Astrocyte (in vitro differentiated cells and primary cell): ENCODE results near the gene TMC1.

Source experiments
- CTCF ChIP-seq: IDR thresholded peaks from 2 replicates; pipeline ENCODE4 v1.5.1; 2011; ENCODE audit warnings: low read depth, mild to moderate bottlenecking, inconsistent platforms, low read length, moderate library complexity; ENCODE audit not compliant: insufficient read depth
- EZH2 ChIP-seq: IDR thresholded peaks from 2 replicates; pipeline ENCODE4 v1.6.1; 2012; ENCODE audit warnings: mild to moderate bottlenecking, low read length, inconsistent platforms; ENCODE audit not compliant: insufficient read depth

GRCh38 chr9:72823971-72824370, 302.6 kb downstream of the TMC1 start:
- TF ChIP-seq CTCF (no peak), EZH2 (no peak)
